ENCODE data around the gene C1orf21.

C1orf21 gene

DNA sequence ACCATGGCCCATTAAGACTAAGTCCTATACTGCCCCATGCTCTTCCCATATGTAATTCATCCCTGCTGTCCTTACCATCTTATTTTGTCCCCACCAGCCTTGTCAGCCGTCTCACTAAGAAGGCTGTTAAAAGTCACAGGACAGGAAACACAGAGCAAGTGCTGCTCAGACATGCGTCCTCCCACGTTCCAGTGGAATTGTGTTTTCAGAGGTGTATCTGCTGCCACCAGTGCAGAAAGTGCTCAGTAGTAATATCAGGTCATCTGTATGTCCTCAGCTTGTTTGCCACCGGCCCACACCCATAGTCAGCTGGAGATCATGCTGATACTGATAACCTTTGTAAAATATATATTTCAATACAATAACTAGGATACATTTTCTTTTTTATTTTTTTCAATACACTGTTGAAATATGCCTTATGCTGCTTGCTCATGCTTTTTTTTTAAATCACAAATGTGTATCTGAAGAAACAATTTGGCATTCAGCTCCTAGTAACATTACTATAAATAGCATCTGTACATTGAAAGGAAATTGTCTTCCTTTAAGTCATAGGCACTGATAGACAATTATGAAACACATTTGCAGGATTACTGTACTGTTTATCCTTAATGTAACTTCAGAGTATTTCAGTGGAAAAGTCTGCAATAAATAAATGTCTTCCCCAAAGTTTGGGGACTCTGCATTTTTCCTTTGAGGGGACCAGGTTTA lies 211.0 kb downstream of the C1orf21 start:
- Histone ChIP-seq H3K9ac (ENCODE audit: low read length) (no peak overlapping the region), H4K91ac (ENCODE audit: low read length) (no peak overlapping the region), H3K23ac (ENCODE audit: low read length in 2 of 2) (no peak overlapping the region), H3K36me3 (ENCODE audit: control insufficient read depth in 1 of 2, insufficient read depth in 2 of 2, low read depth in 1 of 2, low read length in 2 of 2) (peaks cover 0 to 17% of the 10 kb centered on the region in 2 experiments), H3K27ac (ENCODE audit: low read length, poor library complexity, severe bottlenecking) (no peak overlapping the region), H2BK5ac (ENCODE audit: low read depth, low read length, poor library complexity, severe bottlenecking) (no peak overlapping the region), H3K4ac (ENCODE audit: low read depth in 1 of 2, low read length in 2 of 2) (no peak overlapping the region), H3K27me3 (ENCODE audit: control insufficient read depth in 1 of 2, insufficient read depth in 1 of 2, low read length in 2 of 2) (no peaks in the 10 kb centered on the region), H2AFZ (ENCODE audit: low read depth, low read length) (no peak overlapping the region), H3K4me3 (ENCODE audit: insufficient read depth in 1 of 2, low read depth in 1 of 2, low read length in 2 of 2) (no peak overlapping the region), H2AK5ac (ENCODE audit: low read length, severe bottlenecking) (no peak overlapping the region), H3K14ac (ENCODE audit: low read length in 2 of 2) (peak overlapping the region in 1 of 2 experiments; percentile 67), H2BK120ac (ENCODE audit: low read depth, low read length) (no peak overlapping the region), H3K4me2 (ENCODE audit: low read length, poor library complexity, severe bottlenecking) (no peak overlapping the region), H3K18ac (ENCODE audit: low read depth in 1 of 2, low read length in 2 of 2) (peak overlapping the region; percentile 23 to 72), H3K9me3 (ENCODE audit: control insufficient read depth, low read length) (no peaks in the 10 kb centered on the region), H2BK15ac (ENCODE audit: low read depth, poor library complexity, severe bottlenecking) (no peak overlapping the region), H2BK12ac (ENCODE audit: low read length in 2 of 2) (peak overlapping the region; percentile 69 to 75), H3K79me1 (replicated peaks; ENCODE audit: low read length, poor library complexity, severe bottlenecking) (no peaks in the 10 kb centered on the region), H4K8ac (ENCODE audit: low read length) (no peak overlapping the region), H3K4me1 (ENCODE audit: control insufficient read depth, insufficient read depth, low read depth, low read length) (peaks cover 2% of the 10 kb centered on the region)
- DNase-seq = peak; percentile 45
- 60% methylated on average over 3 of the region's 4 CpGs for WGBS

DNA sequence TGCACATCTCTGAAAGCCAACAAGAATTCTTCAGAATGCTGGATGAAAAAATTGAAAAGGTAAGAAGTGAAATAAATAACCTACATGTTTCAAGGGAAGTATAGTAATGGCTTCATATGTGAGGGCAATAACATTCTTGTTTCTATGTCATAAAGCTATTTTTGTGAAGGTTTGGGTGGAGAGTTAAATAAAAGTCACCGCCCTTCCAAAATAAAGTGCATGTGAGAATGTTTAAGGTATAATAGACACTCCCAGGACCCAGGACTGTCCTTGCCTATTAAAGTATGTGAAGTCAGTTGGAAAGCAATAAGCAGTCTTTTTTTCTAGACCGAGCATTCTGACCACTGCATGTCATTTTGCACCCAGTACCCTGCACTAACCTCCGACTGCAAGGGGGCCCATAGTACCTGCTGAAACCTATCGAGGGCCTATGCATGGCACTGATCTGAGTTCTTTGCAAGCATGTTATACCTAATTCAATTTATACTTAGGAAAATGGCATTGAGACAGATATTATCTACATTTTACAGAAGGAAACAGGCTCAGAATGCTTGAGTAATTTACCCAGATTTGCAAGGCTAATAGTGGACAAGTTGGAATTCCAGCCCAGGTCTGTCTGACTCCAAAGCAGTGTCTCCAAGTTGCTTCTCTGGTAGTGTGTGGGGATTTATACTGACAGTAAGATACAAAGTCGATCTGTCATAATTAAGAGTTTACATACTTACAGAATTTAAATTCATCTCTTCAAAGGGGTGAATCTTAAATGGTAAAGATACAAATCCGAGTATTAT lies 211.8 kb downstream of the C1orf21 start:
- H2BK12ac ChIP-seq (ENCODE audit: low read length in 2 of 2) = no peak overlapping the region
- H3K23ac ChIP-seq (ENCODE audit: low read length in 2 of 2) = no peak overlapping the region
- H3K36me3 ChIP-seq (ENCODE audit: control insufficient read depth in 1 of 2, insufficient read depth in 2 of 2, low read depth in 1 of 2, low read length in 2 of 2) = peaks cover 0 to 20% of the 10 kb centered on the region in 2 experiments
- no peak overlapping the region for H2BK5ac ChIP-seq (ENCODE audit: low read depth, low read length, poor library complexity, severe bottlenecking)
- no peak for DNase-seq
- no peak overlapping the region for H3K4me3 ChIP-seq (ENCODE audit: insufficient read depth in 1 of 2, low read depth in 1 of 2, low read length in 2 of 2)
- H2AFZ ChIP-seq (ENCODE audit: low read depth, low read length) = no peak overlapping the region
- no peak overlapping the region for H3K4me2 ChIP-seq (ENCODE audit: low read length, poor library complexity, severe bottlenecking)
- H2AK5ac ChIP-seq (ENCODE audit: low read length, severe bottlenecking) = no peak overlapping the region
- H4K91ac ChIP-seq (ENCODE audit: low read length) = no peak overlapping the region
- no peak overlapping the region for H3K9ac ChIP-seq (ENCODE audit: low read length)
- H3K27me3 ChIP-seq (ENCODE audit: control insufficient read depth in 1 of 2, insufficient read depth in 1 of 2, low read length in 2 of 2) = no peaks in the 10 kb centered on the region
- no peak overlapping the region for H3K14ac ChIP-seq (ENCODE audit: low read length in 2 of 2)
- H3K4ac ChIP-seq (ENCODE audit: low read depth in 1 of 2, low read length in 2 of 2) = no peak overlapping the region
- no peak overlapping the region for H3K27ac ChIP-seq (ENCODE audit: low read length, poor library complexity, severe bottlenecking)
- no peaks in the 10 kb centered on the region for H3K79me1 ChIP-seq (replicated peaks; ENCODE audit: low read length, poor library complexity, severe bottlenecking)
- no peak overlapping the region for H2BK15ac ChIP-seq (ENCODE audit: low read depth, poor library complexity, severe bottlenecking)
- 100% methylated on average over 3 of the region's 6 CpGs for WGBS
- H2BK120ac ChIP-seq (ENCODE audit: low read depth, low read length) = no peak overlapping the region
- no peak overlapping the region for H4K8ac ChIP-seq (ENCODE audit: low read length)
- H3K4me1 ChIP-seq (ENCODE audit: control insufficient read depth, insufficient read depth, low read depth, low read length) = peaks cover 2% of the 10 kb centered on the region
- no peak overlapping the region for H3K18ac ChIP-seq (ENCODE audit: low read depth in 1 of 2, low read length in 2 of 2)
- H3K9me3 ChIP-seq (ENCODE audit: control insufficient read depth, low read length) = no peaks in the 10 kb centered on the region

DNA sequence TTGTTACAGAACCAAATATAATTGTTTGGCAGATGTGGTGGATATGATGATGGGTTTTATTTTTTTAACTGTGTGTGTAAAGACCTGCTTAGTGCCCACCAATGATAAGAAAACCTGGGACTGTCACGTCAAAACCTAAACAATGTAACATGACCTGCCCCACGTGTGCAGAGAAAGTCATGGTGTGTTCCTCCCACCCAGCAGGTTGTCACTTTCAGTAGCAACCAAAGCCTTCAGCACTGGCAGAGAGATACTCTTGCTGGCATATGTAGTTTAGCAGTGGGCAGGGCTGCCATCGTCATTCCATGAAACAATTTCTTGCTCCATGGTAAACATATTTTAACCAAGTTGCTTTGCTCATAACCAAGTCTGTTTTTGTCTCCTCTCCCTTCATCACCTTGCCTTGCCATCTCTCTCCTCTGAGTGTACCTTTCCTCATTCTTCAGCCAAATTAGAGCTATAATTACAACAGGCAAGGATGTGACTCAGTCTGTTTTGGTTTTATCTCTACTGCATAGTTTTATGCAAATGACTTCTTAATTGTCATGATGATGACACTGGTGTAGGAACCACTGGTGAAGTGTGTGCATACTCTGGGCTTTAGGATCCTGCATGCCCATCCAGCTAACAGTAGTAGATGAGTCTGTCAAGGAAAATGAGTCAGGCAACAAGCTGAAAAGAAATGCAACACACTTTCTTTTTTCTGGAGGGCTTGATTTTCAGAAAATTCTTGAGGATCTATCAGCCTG lies 217.5 kb downstream of the C1orf21 start:
- WGBS = 68% methylated on average over 3 of the region's 3 CpGs

DNA sequence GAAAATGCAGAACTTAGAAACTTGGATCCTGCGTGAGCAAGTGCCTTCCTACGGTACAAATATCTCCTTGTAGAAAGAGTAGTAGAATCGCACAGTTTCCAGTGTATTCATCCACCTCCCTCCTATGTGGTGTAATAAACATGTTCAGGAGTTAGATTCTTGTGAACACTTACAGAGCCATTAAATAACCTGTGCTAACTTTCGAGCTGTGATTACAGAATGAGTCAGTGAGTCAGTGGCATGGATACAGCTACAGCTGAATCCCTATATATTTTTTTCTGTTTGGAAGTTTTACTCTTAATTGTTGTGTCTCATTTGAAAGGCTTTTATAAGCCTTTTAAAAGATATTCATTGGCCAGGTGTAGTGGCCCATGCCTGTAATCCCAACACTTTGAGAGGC lies 219.1 kb downstream of the C1orf21 start:
- Histone ChIP-seq H3K14ac (ENCODE audit: low read length in 2 of 2) (no peak overlapping the region), H3K27ac (ENCODE audit: low read length, poor library complexity, severe bottlenecking) (no peak overlapping the region), H2BK5ac (ENCODE audit: low read depth, low read length, poor library complexity, severe bottlenecking) (no peak overlapping the region), H3K4ac (ENCODE audit: low read depth in 1 of 2, low read length in 2 of 2) (no peak overlapping the region), H3K79me1 (replicated peaks; ENCODE audit: low read length, poor library complexity, severe bottlenecking) (no peaks in the 10 kb centered on the region), H2AFZ (ENCODE audit: low read depth, low read length) (no peak overlapping the region), H3K23ac (ENCODE audit: low read length in 2 of 2) (no peak overlapping the region), H2BK120ac (ENCODE audit: low read depth, low read length) (no peak overlapping the region), H3K36me3 (ENCODE audit: control insufficient read depth in 1 of 2, insufficient read depth in 2 of 2, low read depth in 1 of 2, low read length in 2 of 2) (peaks cover 0 to 17% of the 10 kb centered on the region in 2 experiments), H3K27me3 (ENCODE audit: control insufficient read depth in 1 of 2, insufficient read depth in 1 of 2, low read length in 2 of 2) (no peaks in the 10 kb centered on the region), H2BK12ac (ENCODE audit: low read length in 2 of 2) (no peak overlapping the region), H3K4me2 (ENCODE audit: low read length, poor library complexity, severe bottlenecking) (no peak overlapping the region), H2BK15ac (ENCODE audit: low read depth, poor library complexity, severe bottlenecking) (no peak overlapping the region), H3K9me3 (ENCODE audit: control insufficient read depth, low read length) (no peaks in the 10 kb centered on the region), H3K4me1 (ENCODE audit: control insufficient read depth, insufficient read depth, low read depth, low read length) (peaks cover 3% of the 10 kb centered on the region), H3K18ac (ENCODE audit: low read depth in 1 of 2, low read length in 2 of 2) (no peak overlapping the region), H3K9ac (ENCODE audit: low read length) (no peak overlapping the region), H2AK5ac (ENCODE audit: low read length, severe bottlenecking) (no peak overlapping the region), H4K91ac (ENCODE audit: low read length) (no peak overlapping the region), H3K4me3 (ENCODE audit: insufficient read depth in 1 of 2, low read depth in 1 of 2, low read length in 2 of 2) (no peak overlapping the region), H4K8ac (ENCODE audit: low read length) (no peak overlapping the region)
- 55% methylated on average over 1 of the region's 4 CpGs for WGBS
- peak; percentile 22 for DNase-seq

More for the DNA sequence above, 217.5 kb downstream of the C1orf21 start:
- Histone ChIP-seq H3K9ac (ENCODE audit: low read length) (no peak overlapping the region), H4K8ac (ENCODE audit: low read length) (no peak overlapping the region), H3K4ac (ENCODE audit: low read depth in 1 of 2, low read length in 2 of 2) (no peak overlapping the region), H3K4me3 (ENCODE audit: insufficient read depth in 1 of 2, low read depth in 1 of 2, low read length in 2 of 2) (no peak overlapping the region), H3K27me3 (ENCODE audit: control insufficient read depth in 1 of 2, insufficient read depth in 1 of 2, low read length in 2 of 2) (no peaks in the 10 kb centered on the region), H3K18ac (ENCODE audit: low read depth in 1 of 2, low read length in 2 of 2) (no peak overlapping the region), H3K4me2 (ENCODE audit: low read length, poor library complexity, severe bottlenecking) (no peak overlapping the region), H3K9me3 (ENCODE audit: control insufficient read depth, low read length) (no peaks in the 10 kb centered on the region), H2AFZ (ENCODE audit: low read depth, low read length) (no peak overlapping the region), H3K79me1 (replicated peaks; ENCODE audit: low read length, poor library complexity, severe bottlenecking) (no peaks in the 10 kb centered on the region), H3K23ac (ENCODE audit: low read length in 2 of 2) (no peak overlapping the region), H3K36me3 (ENCODE audit: control insufficient read depth in 1 of 2, insufficient read depth in 2 of 2, low read depth in 1 of 2, low read length in 2 of 2) (peaks cover 0 to 24% of the 10 kb centered on the region in 2 experiments), H3K27ac (ENCODE audit: low read length, poor library complexity, severe bottlenecking) (no peak overlapping the region), H2BK120ac (ENCODE audit: low read depth, low read length) (no peak overlapping the region), H3K14ac (ENCODE audit: low read length in 2 of 2) (no peak overlapping the region), H4K91ac (ENCODE audit: low read length) (no peak overlapping the region), H2BK5ac (ENCODE audit: low read depth, low read length, poor library complexity, severe bottlenecking) (no peak overlapping the region), H3K4me1 (ENCODE audit: control insufficient read depth, insufficient read depth, low read depth, low read length) (no peaks in the 10 kb centered on the region), H2AK5ac (ENCODE audit: low read length, severe bottlenecking) (no peak overlapping the region), H2BK12ac (ENCODE audit: low read length in 2 of 2) (no peak overlapping the region), H2BK15ac (ENCODE audit: low read depth, poor library complexity, severe bottlenecking) (no peak overlapping the region)
- DNase-seq = no peak
